Erythroblast (primary cell): ENCODE data around the gene ECD.

Source experiments
- GATA1 ChIP-seq: IDR thresholded peaks from 2 replicates; pipeline ENCODE4 v1.6.1; 2011; ENCODE audit warnings: low read depth, mild to moderate bottlenecking, control low read depth, low read length, moderate library complexity
- POLR2A ChIP-seq: IDR thresholded peaks from 2 replicates; pipeline ENCODE4 v1.6.1; 2011; ENCODE audit warnings: mild to moderate bottlenecking, low read length

- TF ChIP-seq POLR2A (no peak), GATA1 (no peak)
Measured at GRCh38 chr10:73156054-73156453, 11.8 kb downstream of the ECD start.
